AG10803 (cell line): ENCODE results near the gene SIRT7.

Experiments used
- DNase-seq: peaks from one replicate; pipeline ENCODE4 v3.0.0; 2010; ENCODE audit warnings: low read depth
- H3K4me3 ChIP-seq: 2 replicates; pipeline ENCODE4 v1.5.1; 2011; ENCODE audit warnings: mild to moderate bottlenecking, low read length, control low read depth
- CTCF ChIP-seq: conservative IDR thresholded peaks from 2 replicates; pipeline ENCODE4 v1.5.1; 2011; ENCODE audit warnings: mild to moderate bottlenecking, low read length, control low read depth, inconsistent platforms

Gene SIRT7

GRCh38 chr17:81934098-81934757 lies 16.3 kb upstream of the SIRT7 start:
- no peak overlapping the region for H3K4me3 ChIP-seq
- TF ChIP-seq CTCF: no peak
- no peak for DNase-seq

DNA sequence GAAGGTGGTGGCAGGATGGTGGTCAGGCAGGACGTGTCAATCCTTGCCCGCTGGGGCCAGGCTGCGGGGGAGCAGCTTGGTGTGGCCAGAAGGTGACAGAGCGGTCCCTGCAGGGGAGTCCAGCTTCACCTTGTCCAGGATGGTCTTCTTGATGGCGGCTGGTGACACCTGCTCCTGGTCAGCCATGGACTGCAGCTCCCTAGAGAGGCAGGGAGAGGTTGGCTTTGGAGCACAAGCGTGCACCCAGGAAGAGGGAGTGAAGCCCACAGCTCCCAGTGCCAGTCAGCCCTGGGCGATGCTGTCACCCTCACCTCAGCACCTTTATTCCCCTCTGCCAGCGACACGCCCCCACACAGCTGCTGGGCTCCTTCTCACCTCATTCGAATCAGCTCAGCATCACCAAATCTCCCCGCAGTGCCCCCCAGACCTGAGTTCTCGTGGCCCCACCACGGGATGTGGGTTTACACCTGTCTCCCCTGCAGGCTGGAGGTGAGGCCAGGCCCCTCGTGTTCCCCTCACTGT lies 15.3 kb upstream of the SIRT7 start:
- H3K4me3 ChIP-seq: no peak overlapping the region
- DNase-seq: no peak
- no peak for TF ChIP-seq CTCF

DNA sequence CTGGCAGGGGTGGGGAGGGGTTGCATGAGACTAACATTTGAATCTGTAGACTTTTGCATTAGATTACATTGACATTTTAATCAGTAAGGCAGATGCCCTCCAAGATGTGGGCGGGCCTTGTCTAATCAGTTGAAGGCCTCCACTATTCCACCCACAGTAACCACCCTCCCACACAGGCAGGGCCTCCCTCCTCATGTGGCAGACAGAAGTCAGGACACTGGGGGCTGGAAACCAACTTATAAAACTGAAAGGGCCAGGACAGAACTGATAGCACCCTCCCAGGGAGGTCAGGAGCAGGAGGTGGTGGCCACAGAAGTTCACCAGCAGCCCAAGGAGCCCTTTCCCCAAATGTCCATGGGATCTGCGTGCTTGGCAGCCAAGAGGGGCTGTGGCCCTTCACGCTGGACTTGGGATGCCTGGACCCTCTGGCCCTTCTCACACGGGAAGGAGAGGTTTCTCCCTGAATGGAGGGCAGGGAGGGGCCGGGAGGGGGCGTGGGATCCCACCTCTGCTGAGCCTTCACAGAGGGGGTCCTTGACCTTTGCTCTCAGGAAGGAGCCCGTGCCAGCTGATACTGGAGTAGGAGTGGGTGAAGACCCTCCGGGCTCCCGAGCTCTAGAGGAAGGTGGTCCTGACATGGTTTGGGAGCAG lies 14.5 kb upstream of the SIRT7 start:
- no peak overlapping the region for H3K4me3 ChIP-seq
- no peak for DNase-seq
- TF ChIP-seq CTCF: no peak

DNA sequence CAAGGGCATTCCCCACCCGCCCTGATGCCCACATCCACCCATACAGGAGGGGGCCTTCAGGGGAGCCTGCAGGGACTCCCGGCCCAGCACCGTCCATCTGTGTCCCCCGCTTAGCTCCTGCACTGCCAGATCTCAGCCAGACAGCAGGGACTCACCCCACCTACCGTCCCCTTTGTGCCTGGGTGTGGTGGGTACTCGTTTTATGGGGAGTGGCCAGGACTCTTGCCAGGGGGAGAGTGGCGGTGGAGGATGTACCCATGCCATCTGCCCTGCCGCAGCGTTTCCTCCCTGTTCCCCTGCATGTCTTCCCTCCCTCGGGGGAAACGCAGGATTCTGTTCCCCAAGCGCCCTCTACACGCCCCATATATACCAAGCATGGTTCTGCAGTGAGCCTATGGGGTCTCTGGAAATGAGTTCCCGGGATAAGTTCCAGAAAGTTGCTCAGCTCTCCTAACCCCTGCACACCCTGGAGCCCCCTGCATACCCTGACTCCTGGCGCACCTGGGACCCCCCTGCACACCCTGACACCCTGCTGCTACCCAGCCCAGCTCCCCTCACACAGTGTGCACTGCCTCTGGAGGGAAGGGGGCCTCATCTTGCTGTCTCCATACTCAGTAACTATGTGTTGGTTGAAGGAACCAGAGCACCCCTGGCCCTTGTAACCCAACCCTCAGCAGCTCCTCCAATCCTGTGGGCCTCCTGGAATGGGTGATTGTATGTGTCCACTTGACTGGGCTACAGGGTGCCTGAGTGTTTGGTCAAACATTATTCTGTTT lies 13.8 kb upstream of the SIRT7 start:
- DNase-seq: no peak
- H3K4me3 ChIP-seq: no peak overlapping the region
- no peak for TF ChIP-seq CTCF

DNA sequence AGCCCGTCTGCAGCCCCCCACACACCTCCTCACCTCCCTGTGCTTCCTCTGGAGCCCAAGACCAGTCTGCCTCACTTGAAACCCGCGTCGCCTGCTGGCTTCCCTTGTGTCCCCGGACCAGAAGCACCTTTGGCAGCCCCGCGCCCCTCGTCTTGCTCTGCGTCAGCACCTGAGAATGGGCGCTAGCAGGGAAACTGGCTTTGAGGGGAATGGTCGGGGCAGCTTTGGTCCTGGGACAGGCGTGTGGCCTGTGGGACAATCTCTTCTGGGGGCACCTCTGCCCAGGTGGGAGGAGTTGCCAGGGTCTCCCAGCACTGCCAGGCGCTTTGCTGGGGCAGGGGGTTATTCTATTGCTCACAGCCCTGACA lies 13.2 kb upstream of the SIRT7 start:
- no peak for TF ChIP-seq CTCF
- DNase-seq: no peak
- H3K4me3 ChIP-seq: no peak overlapping the region

DNA sequence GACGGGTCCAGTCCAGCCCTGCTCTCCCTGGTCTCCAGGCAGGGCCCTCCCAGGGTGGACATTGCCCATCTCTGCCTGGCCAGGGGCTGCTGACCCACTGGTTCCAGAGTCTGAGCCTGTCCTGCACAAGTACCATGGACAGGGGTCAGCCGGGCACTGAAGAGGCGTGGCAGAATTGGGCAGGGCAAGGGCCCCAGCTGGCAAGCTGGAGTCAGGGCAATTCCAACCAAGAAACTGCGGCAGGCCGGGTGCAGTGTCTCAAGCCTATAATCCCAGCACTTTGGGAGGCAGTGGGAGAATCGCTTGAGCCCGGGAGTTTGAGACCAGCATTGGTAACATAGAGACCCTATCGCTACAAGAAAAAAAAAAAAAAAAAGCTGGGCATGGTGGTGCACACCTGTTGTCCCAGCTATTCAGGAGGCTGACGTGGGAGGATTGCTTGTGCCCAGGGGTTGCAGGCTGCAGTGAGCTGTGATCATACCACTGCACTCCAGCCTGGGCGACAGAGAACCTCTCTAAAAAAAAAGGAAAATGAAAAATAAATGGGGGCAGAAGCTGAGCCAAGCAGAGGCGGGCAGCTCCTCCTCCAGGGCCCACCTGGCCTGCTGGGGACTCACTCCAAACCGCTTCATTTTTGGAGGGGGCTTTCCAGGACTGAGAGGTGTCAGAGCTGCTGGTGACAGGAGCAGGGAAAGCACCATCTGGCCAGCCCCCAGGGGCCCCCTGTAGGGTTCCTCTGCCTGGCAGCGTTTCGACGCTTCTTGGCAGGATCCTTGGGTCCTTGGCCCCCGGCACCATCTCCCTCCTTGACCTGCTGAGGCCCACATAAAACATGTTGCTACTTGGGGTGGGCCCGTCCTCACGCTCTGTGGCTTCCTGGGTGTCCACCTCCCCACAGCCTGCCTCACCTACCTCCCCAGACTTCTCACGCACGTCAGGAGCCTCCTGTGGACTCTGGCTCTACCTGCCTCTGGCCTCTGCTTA lies 12.5 kb upstream of the SIRT7 start:
- TF ChIP-seq CTCF: no peak
- no peak overlapping the region for H3K4me3 ChIP-seq
- DNase-seq: no peak
